ENCODE data around the gene RIN1. TPM values are rescaled to one million over a fixed set of nuclear protein-coding genes. Genes with fewer than 3 reads are reported as not detected.

The RIN1 gene
- polyA plus RNA-seq, 1 donor (not counting 4 experiments of a cell fraction or from before 2014, with no cell fraction given), result 10.6 TPM

- peak overlapping the region; percentile 49 to 76 (median 68) for H3K4me3 ChIP-seq (ENCODE audit: control insufficient read depth in 2 of 3, extremely low read depth in 1 of 3, insufficient read depth in 2 of 3, low read depth in 1 of 3, low read length in 3 of 3)
- H3K4me2 ChIP-seq (ENCODE audit: control insufficient read depth, extremely low read depth, insufficient read depth, low read depth, low read length), result peak overlapping the region; percentile 69
- H3K9ac ChIP-seq (ENCODE audit: control insufficient read depth, extremely low read depth, insufficient read depth, low read length), result peak overlapping the region; percentile 96
- peaks cover 8% of the 10 kb centered on the region in 2 experiments for H3K36me3 ChIP-seq (ENCODE audit: control insufficient read depth in 2 of 2, extremely low read depth in 1 of 2, insufficient read depth in 2 of 2, low read length in 2 of 2)
- FAIRE-seq, result no peak
- H3K4me1 ChIP-seq (ENCODE audit: control insufficient read depth, extremely low read depth, insufficient read depth, low read length), result peaks cover 16% of the 10 kb centered on the region
- peak overlapping the region; percentile 52 for H2AFZ ChIP-seq (ENCODE audit: control insufficient read depth, low read length)
- TF ChIP-seq CTCF (optimal IDR thresholded peaks at IDR 0.05 in 1 of 3, IDR thresholded peaks at IDR 0.05 in 1 of 3, conservative IDR thresholded peaks at IDR 0.05 in 1 of 3; ENCODE audit: extremely low read depth in 1 of 3, insufficient read depth in 2 of 3, low read length in 3 of 3) (no peak), EZH2 (IDR thresholded peaks at IDR 0.05; ENCODE audit: low read length) (no peak)
- H3K9me1 ChIP-seq (ENCODE audit: control insufficient read depth, extremely low read depth, insufficient read depth, low read length), result no peaks in the 10 kb centered on the region
- dilution Hi-C loops (cut with MboI; ENCODE audit: extremely low pct_ligation_motif_present, low sequenced_read_pairs), result no loop called here
- H3K9me3 ChIP-seq (ENCODE audit: control insufficient read depth, low read depth, low read length), result no peaks in the 10 kb centered on the region
- peaks cover 29% of the 10 kb centered on the region for H3K27me3 ChIP-seq (ENCODE audit: control insufficient read depth, extremely low read depth, insufficient read depth, low read length)
- no peaks in the 10 kb centered on the region for H4K20me1 ChIP-seq (ENCODE audit: control insufficient read depth, extremely low read depth, insufficient read depth, low read length)
- DNase-seq (ENCODE audit: low read depth, low spot score), result no peak
- peak overlapping the region; percentile 75 for H3K27ac ChIP-seq (ENCODE audit: control insufficient read depth, insufficient read depth, low read length)
- H3K79me2 ChIP-seq (ENCODE audit: control insufficient read depth, insufficient read depth, low read length), result peaks cover 27% of the 10 kb centered on the region
These were observed 46.5 kb downstream of the RIN1 start for GRCh38 chr11:66289548-66290329.

- Histone ChIP-seq H3K4me2 (ENCODE audit: control insufficient read depth, extremely low read depth, insufficient read depth, low read depth, low read length) (peak within 1 kb of the TSS; percentile 98), H3K9me1 (ENCODE audit: control insufficient read depth, extremely low read depth, insufficient read depth, low read length) (no peaks in the 10 kb centered on the region), H3K79me2 (ENCODE audit: control insufficient read depth, insufficient read depth, low read length) (peaks cover 27% of the 10 kb centered on the region), H3K9ac (ENCODE audit: control insufficient read depth, extremely low read depth, insufficient read depth, low read length) (peak within 1 kb of the TSS; percentile 96), H3K27ac (ENCODE audit: control insufficient read depth, insufficient read depth, low read length) (peak within 1 kb of the TSS; percentile 75), H4K20me1 (ENCODE audit: control insufficient read depth, extremely low read depth, insufficient read depth, low read length) (no peaks in the 10 kb centered on the region), H2AFZ (ENCODE audit: control insufficient read depth, low read length) (peak within 1 kb of the TSS; percentile 70), H3K36me3 (ENCODE audit: control insufficient read depth in 2 of 2, extremely low read depth in 1 of 2, insufficient read depth in 2 of 2, low read length in 2 of 2) (peaks cover 9 to 11% of the 10 kb centered on the region in 2 experiments), H3K4me1 (ENCODE audit: control insufficient read depth, extremely low read depth, insufficient read depth, low read length) (peaks cover 16% of the 10 kb centered on the region), H3K27me3 (ENCODE audit: control insufficient read depth, extremely low read depth, insufficient read depth, low read length) (peaks cover 23% of the 10 kb centered on the region), H3K9me3 (ENCODE audit: control insufficient read depth, low read depth, low read length) (no peaks in the 10 kb centered on the region), H3K4me3 (ENCODE audit: control insufficient read depth in 2 of 3, extremely low read depth in 1 of 3, insufficient read depth in 2 of 3, low read depth in 1 of 3, low read length in 3 of 3) (peak within 1 kb of the TSS; percentile 76 to 91 (median 85))
- DNase-seq (ENCODE audit: low read depth, low spot score) (peak; percentile 99), FAIRE-seq (peak; percentile 98)
- dilution Hi-C loops (cut with MboI; ENCODE audit: extremely low pct_ligation_motif_present, low sequenced_read_pairs), result no loop called here
- TF ChIP-seq CTCF (optimal IDR thresholded peaks at IDR 0.05 in 1 of 3, IDR thresholded peaks at IDR 0.05 in 1 of 3, conservative IDR thresholded peaks at IDR 0.05 in 1 of 3; ENCODE audit: extremely low read depth in 1 of 3, insufficient read depth in 2 of 3, low read length in 3 of 3), result peak in 1 of 3 experiments; percentile 21
- no peak for TF ChIP-seq EZH2 (IDR thresholded peaks at IDR 0.05; ENCODE audit: low read length)
These were observed 47.3 kb downstream of the RIN1 start, which contains the start of gene YIF1A for GRCh38 chr11:66288671-66289547. TSS of gene YIF1A (minus strand) at chr11:66289143. CDS start at chr11:66288985, 158 bp downstream.

All from keratinocyte (primary cell).